Activated gamma-delta T cell (primary cell): ENCODE measurements around the gene MYBPC3.

Source experiments
- DNase-seq: peaks from one replicate; lab custom pipeline; 2025; lab: John Stamatoyannopoulos, UW

MYBPC3 gene

DNA sequence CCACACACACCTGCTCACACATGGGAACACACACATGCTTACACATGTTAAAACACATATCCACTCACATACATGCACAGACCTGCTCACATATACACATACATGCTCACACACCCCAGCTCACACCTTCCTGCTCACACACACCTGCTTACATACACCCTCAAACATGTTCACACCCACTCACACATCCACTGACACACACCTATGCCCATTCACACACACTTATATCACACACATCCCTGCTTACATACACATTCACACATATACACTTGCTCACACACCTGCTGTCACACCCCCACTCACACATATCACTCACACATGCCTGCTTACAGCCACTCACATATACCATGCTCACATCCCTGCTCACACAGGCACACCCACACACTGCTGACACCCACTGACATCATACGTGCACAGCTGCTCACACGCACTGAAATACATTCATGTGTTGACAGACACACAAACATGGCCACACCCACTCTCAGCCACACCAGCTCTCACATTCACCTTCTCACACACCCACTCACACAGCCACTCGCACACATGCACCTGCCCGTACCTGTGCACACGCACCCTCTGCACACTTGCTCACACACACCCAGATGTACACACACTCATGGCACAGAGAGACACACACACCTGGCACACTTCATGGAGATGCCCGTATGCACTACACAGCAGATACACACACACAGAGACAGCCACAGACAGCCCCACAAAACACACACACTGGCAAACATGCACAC lies 5.7 kb upstream of the MYBPC3 start:
- DNase-seq: no peak

DNA sequence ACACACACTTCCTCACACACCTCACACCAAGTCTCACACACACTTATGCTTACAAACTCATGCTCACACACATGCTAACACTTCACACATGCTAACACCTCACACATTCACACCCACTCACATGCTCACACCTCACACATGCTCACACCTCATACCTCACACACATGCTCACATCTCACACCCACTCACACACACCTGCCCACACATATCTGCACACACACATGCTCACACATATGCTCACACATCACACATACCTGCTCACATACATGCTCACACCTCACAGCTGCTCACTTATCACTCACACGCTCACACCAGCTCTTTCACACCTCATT lies 4.5 kb upstream of the MYBPC3 start:
- DNase-seq: no peak

DNA sequence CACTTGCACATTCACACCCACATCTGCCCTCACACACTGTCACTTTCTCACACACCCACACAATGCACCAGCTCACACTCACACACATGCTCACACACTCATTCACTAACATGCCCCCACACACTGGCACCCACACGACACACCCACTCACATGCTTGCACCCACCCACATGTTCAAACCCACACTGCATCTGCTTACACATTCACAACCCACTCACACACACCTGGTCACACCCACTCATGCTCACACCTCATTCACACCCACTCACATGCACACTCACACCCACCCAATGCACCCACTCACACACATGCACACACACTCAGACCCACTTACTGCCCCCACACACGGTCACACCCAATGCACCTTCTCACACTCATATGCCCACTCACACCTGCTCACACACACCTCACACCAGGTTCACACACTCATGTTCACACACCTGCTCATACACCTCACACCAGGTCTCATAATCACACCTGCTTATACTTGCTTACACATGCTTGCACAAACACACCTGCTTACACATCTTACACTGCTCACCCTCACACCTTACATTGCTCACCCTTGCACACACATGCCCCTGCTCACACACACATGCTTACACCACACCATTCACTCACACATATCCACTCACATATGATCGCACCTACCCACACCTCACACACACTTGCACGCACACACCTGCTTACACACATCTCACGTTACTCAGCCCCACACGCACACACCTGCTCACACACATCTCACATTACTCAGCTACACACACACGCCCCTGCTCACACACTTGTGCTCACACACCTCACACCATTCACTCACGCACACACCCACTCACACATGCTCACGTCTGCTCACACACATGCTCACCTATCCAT lies 3.9 kb upstream of the MYBPC3 start:
- no peak for DNase-seq

DNA sequence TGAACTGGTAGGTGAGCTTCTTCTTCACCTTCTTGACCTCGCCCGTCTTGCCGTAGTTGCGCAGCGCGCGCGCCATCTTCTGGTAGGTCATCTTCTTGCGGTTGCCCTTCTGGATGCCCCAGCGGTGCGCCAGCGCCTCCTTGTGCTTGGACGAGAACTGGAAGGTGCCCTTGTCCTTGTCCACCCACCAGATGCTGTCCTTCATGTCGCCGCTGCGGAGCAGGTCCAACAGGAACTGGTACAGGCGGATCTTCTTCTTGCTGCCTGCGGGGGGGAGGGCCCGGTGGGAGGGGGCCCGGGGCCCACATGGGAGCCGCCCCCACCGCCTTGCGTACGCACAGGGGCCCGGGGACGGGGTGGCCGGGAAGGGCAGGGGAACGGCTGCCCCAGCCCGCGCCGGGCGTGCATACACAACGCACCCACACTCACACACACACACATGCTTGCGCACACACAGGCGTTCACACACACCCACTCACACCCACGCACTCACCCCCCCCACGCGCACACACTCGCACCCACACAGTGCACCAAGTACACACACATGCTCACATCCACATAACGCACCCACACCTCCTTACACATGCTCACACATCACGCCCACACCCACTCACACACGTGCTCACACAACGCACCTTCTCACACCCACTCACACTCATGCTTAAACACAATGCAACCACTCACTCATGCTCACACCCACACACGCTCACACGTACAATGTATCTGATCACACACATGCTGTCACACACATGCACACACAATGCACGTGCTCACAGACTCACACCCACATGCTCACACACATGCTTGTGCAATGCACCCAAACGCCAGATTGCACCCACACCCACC lies 3.0 kb upstream of the MYBPC3 start:
- DNase-seq: no peak

DNA sequence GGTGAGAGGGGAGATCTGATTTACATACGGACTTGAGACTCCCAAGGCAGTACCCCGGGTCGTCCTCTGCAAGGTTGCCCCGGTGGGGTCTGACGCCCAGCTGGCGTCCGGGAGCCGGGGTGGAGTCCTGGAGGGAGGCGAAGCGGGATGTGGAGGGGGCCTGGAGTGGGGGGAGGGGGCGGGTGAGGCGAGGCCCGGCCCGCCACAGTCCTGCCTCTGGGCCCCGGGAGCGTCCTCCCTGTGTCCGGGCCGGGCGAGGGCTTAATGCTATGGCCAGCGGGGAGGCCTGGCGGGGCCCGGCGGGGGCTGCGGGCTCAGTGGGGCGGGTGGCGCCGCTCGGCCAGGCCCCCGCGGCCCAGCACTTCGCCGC lies 2.4 kb upstream of the MYBPC3 start:
- DNase-seq: no peak

DNA sequence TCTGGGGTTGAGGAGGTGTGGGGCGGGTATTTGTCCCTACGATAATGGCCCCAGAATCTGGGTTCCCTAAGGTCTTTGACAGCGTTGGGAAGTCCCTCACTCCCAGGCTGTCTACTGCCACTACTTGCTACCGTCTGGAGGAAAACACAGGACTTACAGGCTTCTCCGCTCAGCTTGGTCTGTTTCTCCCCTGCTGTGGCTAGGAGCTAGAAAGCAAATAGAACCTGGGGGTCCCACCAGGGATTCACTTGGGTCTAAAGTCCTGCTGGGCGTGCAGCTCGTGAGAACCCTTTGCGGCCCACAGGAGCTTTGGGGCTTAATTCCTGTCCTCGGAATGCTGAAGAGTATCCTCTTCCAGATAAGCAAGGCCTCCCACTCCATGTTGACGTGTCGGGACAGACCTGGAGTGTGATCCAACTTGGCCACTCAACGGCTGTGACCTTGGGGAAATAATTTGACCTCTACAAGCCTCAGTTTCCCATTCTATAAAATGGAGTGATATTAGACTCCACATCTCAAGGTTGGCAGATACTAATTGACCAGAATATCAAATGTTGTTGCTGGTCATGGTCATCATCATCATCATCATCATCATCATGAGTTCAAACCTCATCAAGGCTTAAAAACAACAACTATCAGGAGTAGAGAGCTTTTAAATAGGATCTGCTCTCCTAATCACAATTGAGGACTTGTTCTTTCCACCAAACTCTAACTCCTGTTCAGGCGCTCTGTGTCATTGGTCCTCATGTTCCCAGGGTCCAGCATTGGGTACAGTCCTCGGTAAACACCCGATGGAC lies 1.7 kb upstream of the MYBPC3 start:
- DNase-seq: no peak

DNA sequence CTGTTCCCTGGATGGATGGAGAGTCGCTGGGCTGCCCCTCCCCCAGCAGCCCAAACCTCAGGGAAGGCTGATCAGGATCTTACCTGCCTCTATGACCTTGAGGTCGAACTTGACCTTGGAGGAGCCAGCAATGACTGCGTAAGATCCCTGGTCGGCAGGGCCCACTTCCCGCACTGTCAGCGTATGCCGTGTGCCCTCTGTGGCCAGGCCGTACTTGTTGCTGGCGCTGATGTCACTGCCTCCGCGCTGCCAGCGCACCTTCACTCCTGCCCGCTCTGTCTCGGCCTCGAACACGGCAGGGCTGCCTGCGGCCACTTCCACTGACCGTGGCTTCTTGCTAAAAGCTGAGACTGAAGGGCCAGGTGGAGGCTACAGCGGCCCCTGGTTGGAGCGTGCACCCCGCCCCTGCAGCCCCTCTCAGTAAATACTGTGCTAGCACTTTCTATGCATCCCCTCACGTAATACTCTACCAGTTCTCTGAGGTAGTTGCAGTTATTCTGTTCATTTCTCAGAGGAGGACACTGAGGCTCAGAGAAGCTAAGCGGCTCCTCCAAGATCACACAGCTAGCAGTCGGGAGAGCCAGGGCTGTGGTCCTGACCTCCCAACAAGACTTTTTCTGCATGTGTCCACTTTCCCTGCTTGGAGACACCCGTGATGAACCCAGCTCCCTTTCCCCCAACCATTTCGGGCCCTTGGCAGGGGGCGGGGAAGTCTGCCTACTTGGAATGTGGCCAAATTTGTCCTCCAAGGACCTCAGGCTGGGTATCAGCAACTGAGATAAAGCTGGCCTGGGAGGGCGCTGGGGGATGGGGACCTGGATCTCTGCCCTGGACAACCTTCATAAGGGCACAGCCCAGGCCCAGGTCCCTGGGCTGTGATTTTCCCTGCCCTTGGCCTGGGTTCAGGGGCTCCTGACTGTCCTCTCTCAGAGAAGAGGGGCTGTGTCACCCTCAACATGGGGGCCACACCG lies 1.1 kb downstream of the MYBPC3 start:
- DNase-seq: no peak

DNA sequence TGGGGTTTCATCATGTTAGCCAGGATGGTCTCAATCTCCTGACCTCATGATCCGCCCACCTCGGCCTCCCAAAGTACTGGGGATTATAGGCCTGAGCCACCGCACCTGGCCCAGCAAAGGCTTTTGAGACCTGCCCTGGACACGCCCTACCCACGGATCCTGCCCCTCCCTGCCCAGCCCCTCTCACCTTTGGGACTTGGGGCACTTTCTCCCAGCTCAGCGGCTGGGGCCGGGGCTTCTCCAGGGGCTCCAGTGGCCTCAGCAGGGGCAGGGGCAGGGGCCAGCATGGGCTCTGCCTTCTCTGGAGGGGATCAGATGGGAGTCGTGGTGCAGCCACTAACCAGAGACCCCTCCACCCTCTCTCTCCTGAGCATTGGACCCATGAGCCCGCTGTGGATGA lies 2.2 kb downstream of the MYBPC3 start:
- no peak for DNase-seq

DNA sequence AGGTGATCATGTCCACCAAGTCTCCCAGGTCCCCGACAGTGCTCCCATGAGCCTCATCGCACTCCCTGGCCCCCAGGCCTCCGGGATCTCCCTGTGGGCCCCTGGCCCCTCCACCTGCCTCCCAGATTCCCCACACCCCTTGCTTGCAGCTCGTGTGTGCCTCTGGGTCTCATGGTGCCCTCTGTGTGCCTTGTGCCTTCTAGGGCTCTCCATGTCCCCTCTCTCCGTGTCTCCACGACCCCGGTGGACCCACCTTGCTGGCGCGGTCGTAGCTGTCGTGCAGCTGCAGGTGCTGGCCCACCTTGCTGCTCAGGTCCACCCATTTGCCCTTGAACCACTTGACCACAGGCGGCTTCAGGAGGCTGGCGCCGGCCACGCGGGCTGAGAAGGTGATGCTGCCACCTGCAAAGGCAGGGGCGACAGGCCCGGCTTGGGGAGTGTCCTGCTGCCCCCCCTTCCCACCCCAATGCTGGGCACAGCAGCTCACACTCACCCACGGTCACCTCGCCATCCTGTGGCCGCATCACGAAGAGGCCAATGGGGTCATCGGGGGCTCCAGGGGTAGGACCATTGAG lies 2.9 kb downstream of the MYBPC3 start:
- no peak for DNase-seq

DNA sequence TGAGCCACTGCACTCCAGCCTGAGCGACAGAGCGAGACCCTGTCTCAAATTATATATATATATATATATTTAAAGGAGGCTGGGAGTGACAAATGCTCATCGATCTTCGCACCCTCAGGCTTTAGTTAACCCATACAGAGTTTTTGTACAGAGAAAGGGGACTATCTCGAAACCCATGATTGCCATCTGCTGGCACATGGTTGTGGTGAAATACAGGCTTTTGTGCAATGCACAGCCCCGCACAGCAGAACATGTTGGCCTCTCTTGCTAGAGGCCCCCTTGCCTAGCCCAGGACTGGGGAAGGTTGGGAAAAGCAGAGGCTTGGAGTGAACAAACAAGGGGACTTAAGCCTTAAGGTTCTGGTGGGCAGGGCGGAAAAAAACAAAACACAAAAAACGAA lies 3.6 kb downstream of the MYBPC3 start:
- DNase-seq: no peak

DNA sequence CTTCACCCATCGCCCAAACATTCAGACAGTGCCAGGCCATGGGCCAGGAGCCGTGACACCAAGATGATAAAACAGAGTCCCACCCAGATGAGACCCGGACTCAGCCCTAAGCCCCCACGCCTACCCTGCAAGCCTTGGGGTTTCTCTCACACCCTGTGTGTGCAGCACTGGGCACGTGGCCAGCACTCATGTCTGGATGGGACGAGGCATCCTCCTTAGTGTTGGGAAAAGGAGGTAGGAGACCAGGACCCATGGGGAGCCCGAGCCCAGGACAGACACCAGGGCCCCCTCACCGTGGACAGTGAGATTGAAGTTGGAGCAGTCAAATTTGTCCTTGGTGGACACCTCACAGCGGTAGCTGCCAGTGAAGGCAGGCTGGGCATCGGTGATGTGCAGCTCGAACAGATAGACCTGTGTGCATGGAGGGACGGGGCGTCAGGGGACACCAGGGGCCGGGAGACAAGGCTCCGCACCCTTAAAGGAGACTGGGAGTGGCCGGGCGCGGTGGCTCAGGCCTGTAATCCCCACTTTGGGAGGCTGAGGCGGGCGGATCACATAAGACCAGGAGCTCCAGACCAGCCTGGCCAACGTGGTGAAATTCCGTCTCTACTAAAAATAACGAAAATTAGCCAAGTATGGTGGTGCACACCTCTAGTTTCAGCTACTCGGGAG lies 4.2 kb downstream of the MYBPC3 start:
- DNase-seq: no peak

DNA sequence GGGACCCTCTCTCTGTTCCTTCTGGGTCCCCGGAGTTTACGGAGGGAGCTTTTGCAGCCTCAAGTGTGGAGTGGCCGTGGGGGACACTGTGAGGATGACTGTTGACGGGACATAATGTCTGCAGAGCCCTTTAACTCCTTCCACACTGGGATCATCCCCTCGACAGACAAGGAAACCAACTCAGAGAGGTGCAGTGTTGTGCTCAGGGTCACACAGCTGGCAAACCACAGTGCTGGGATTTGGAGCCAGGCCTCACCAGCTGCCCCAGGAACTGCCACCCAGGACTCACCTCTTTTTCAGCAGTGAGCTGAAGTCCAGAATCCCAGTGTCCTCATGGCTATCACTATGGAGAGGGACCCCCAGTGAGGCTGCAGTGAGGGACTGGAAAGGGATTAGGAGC lies 5.4 kb downstream of the MYBPC3 start:
- DNase-seq: no peak

DNA sequence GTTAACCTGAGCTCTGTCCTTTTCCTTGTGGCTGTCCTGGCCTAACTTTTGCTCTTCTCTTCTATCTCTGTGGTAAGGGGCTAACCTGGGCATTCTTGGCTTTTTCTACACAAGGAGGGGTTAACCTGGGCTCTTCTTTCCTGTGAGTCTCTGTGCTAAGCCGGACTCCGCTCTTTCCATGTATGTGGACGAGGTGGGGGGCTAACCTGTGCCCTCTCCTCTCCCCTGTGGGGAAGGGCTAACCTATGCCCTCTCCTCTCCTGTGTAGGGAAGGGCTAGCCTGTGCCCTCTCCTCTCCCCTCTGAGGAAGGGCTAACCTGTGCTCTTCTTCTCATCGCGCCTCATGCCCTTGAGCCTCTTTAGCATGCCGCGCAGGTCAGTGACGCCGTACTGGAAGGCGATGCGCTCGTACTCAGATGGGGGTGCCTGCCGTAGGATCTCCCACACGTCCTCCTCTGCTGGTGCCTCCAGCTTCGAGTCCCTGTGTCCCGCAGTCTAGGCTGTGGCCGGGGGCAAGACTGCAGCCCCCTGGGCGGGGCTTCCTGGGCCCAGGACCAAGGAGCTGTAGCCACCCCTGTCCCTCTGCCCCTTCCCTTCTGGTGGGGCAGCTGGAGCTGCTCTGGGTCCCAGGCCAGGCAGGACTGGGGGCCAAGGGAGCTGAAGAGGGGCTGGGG lies 6.5 kb downstream of the MYBPC3 start:
- no peak for DNase-seq

DNA sequence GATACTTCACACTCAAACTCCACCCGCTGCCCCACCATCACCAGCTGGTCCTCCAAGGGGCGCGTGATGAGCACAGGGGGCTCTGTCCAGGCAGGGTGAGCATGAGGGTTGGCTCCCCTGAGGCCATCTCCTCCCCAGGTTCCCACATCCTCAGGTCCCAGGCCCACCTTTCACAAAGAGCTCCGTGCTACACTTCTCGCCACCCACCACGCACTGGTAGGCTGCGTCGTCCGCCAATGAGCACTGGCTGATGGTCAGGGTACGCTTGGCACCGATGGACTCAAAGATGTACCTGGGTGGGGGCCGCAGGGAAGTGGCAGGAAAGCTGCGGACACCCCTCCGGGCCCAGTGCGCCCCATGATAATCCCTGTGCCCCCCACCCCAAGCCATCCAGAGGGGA lies 9.6 kb downstream of the MYBPC3 start:
- no peak for DNase-seq

DNA sequence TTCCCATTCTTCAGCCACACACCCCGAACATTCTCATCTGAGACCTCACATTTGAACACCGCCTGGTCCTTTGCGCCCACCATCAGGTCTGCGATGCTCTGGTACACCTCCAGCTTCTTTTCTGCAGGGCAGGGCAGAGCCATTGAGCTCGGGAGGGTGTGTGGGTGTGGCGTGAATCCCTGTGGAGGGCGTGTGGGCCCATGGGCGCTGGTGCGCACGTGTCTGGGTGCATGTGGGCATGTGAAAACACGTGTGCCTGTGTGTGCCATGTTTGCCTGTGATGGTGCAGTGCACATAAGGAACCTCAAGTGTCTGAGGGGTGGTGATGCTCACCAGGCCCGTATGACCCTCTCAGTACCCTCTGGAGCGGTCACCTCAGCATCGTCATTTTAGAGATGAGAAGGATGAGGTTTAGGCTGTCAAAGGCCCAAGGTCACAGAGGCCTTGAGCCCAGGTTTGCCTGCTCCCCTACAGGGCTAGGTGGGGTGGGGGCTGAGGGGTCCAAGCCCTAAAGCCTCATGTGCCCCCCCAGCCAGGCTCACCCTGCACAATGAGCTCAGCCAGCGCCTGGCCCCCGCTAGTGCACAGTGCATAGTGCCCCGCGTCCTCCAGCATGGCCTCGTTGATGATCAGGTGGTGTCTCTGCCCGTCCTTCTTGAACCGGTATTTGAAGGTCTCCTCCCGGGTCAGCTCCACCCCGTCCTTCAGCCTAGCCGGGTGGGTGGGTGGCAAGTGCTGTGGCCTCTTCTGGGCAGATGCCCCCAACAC lies 10.3 kb downstream of the MYBPC3 start:
- DNase-seq: no peak

DNA sequence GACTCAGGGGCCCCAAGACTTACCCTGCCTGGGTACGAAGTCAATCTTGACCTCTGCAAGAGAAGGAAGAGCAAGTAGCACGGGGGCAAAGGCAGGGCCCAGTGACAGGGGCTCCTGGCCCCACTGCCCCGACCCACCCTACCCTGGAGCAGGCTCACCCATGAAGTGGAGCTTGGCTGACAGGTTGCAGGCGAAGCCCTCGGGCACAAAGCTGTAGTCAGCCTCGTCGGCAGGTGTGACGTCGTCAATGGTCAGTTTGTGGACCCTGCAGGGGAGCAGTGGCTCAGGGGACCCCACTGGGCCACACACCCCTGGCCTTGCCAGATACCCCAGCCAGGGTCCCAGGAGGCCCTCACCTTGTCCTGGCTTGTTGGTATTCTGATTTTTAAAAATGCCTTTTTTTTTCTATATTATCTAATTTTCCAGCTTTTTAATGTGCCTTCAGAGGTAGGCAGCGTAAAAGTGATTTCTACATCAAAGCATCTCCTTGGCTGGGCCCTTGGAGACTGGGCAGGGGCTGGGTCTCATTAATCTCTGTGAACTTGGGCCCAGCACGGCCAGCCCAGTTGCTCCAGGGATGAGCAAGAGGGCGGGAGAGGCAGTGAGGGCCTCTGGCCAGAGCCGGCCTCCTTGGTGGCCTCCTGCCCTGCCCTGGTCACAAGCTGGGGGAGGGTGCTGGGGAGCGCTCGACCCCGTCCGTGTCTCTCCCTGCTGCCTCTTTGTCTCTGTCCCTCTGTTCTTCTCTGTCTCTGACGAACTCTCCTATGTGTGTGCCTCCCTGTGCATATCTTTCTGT lies 11.3 kb downstream of the MYBPC3 start:
- DNase-seq: no peak

DNA sequence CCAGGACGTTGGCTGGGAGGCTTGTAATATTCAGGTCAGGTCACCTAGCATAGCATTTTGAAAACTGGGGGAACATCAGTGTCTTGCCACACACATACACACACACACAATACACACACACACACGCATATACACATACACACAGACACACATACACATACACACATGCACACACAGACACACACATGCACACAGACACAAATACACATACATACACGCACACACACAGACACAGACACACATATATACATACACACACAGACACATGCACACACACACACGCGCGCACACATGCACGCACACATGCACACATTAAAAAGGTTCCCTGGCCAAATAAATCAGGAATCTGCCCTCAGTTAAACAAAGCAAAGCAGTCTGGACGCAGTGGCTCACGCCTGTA lies 12.5 kb downstream of the MYBPC3 start:
- DNase-seq: no peak
